Neural progenitor cell (in vitro differentiated cells): Measurements from ENCODE around the gene ANO2. TPM values are rescaled to one million over a fixed set of nuclear protein-coding genes. Genes with fewer than 3 reads are reported as not detected.

Source experiments
- DNase-seq: peaks from one replicate; pipeline ENCODE4 v3.0.0-alpha.2; 2016; ENCODE audit warnings: low spot score
- H2AFZ ChIP-seq: fragments of 200-600 bp; sonication (generic); replicated peaks from 2 replicates; pipeline ENCODE4 v1.6.1; 2016; ENCODE audit warnings: antibody characterized with exemption
- H3F3A ChIP-seq: fragments of 200-600 bp; sonication (generic); 2 replicates; pipeline ENCODE4 v1.6.1; 2016; ENCODE audit warnings: antibody characterized with exemption, low read depth
- H3K27ac ChIP-seq: fragments of 200-600 bp; sonication (generic); 2 replicates; pipeline ENCODE4 v1.5.1; 2016; ENCODE audit warnings: mild to moderate bottlenecking
- H3K27me3 ChIP-seq: fragments of 200-600 bp; sonication (generic); 2 replicates; pipeline ENCODE4 v1.6.1; 2016; ENCODE audit warnings: mild to moderate bottlenecking, moderate library complexity
- H3K36me3 ChIP-seq: fragments of 200-600 bp; sonication (generic); 2 replicates; pipeline ENCODE4 v1.5.1; 2016
- H3K4me1 ChIP-seq: fragments of 200-600 bp; sonication (generic); 2 replicates; pipeline ENCODE4 v1.6.1; 2016; ENCODE audit warnings: mixed run types
- H3K4me2 ChIP-seq: fragments of 200-600 bp; sonication (generic); 2 replicates; pipeline ENCODE4 v1.6.1; 2016
- H3K4me3 ChIP-seq: fragments of 200-600 bp; sonication (generic); 2 replicates; pipeline ENCODE4 v1.5.1; 2016
- H3K79me2 ChIP-seq: fragments of 200-600 bp; sonication (generic); 2 replicates; pipeline ENCODE4 v1.6.1; 2016; ENCODE audit warnings: low read depth
- H3K9ac ChIP-seq: fragments of 200-600 bp; sonication (generic); 2 replicates; pipeline ENCODE4 v1.6.1; 2016
- H3K9me3 ChIP-seq: fragments of 200-600 bp; sonication (generic); 2 replicates; pipeline ENCODE4 v1.5.1; 2016; ENCODE audit warnings: low read depth
- H4K20me1 ChIP-seq: fragments of 200-600 bp; sonication (generic); 2 replicates; pipeline ENCODE4 v1.6.1; 2016; ENCODE audit warnings: low read depth
- H3K27ac Mint-ChIP-seq: 3 replicates; pipeline ENCODE4 v1.8.0; 2021; ENCODE audit warnings: mixed read lengths
- H3K27me3 Mint-ChIP-seq: 2 replicates; pipeline ENCODE4 v1.8.0; 2022; ENCODE audit warnings: low read depth, mild to moderate bottlenecking, inconsistent platforms, moderate library complexity, mixed read lengths; ENCODE audit not compliant: insufficient read depth
- H3K36me3 Mint-ChIP-seq: 3 replicates; pipeline ENCODE4 v1.8.0; 2021; ENCODE audit warnings: mixed read lengths
- H3K4me1 Mint-ChIP-seq: 3 replicates; pipeline ENCODE4 v1.8.0; 2021; ENCODE audit warnings: mixed read lengths
- H3K4me3 Mint-ChIP-seq: 3 replicates; pipeline ENCODE4 v1.8.0; 2021; ENCODE audit warnings: mild to moderate bottlenecking, moderate library complexity, mixed read lengths
- H3K9me3 Mint-ChIP-seq: 3 replicates; pipeline ENCODE4 v1.8.0; 2020; ENCODE audit warnings: mixed read lengths
- CTCF ChIP-seq: fragments of 200-600 bp; sonication (generic); IDR thresholded peaks from 2 replicates; pipeline ENCODE4 v1.5.1; 2017; ENCODE audit warnings: antibody characterized with exemption, mild to moderate bottlenecking
- EZH2 ChIP-seq: fragments of 200-600 bp; sonication (generic); IDR thresholded peaks from 2 replicates; pipeline ENCODE4 v1.6.1; 2017; ENCODE audit warnings: antibody characterized with exemption, mild to moderate bottlenecking, moderate library complexity
- EZH2phosphoT487 ChIP-seq: fragments of 200-600 bp; sonication (generic); IDR thresholded peaks from 2 replicates; pipeline ENCODE4 v1.6.1; 2017; ENCODE audit warnings: antibody characterized with exemption
- total RNA-seq: library from RNA; depleted of rRNA; stranded (reverse); fragments of >200 nt; gene quantifications from 2 replicates; pipeline ENCODE4 v1.2.3, GENCODE V29; 2015; ENCODE audit warnings: low replicate concordance

The ANO2 gene
- total RNA-seq, 1 donor from 2014 or later = 4.8 TPM

- H3K9ac ChIP-seq = no peak overlapping the region
- Mint-ChIP-seq H3K36me3 (no peaks in the 10 kb centered on the region), H3K9me3 (no peaks in the 10 kb centered on the region), H3K4me1 (no peaks in the 10 kb centered on the region), H3K27ac (no peak overlapping the region), H3K4me3 (no peak overlapping the region), H3K27me3 (peaks cover 7% of the 10 kb centered on the region)
- TF ChIP-seq EZH2 = no peak
- no peak for TF ChIP-seq EZH2phosphoT487
- TF ChIP-seq CTCF = no peak
- no peak overlapping the region for H2AFZ ChIP-seq
- H3K79me2 ChIP-seq = no peaks in the 10 kb centered on the region
- H3K36me3 ChIP-seq = no peaks in the 10 kb centered on the region
- H3K9me3 ChIP-seq = no peaks in the 10 kb centered on the region
- H3K4me2 ChIP-seq = no peak overlapping the region
- H3K4me3 ChIP-seq = no peak overlapping the region
- peaks cover 8% of the 10 kb centered on the region for H3K4me1 ChIP-seq
- no peaks in the 10 kb centered on the region for H3K27me3 ChIP-seq
- no peaks in the 10 kb centered on the region for H3F3A ChIP-seq
- H4K20me1 ChIP-seq = no peaks in the 10 kb centered on the region
- no peak overlapping the region for H3K27ac ChIP-seq
- DNase-seq = no peak
Observed at GRCh38 chr12:5525783-5526367, 419.2 kb downstream of the ANO2 start.

GRCh38 chr12:5524769-5525436, 420.2 kb downstream of the ANO2 start:
- Histone ChIP-seq H3K9ac (no peak overlapping the region), H3K9me3 (no peaks in the 10 kb centered on the region), H3K4me3 (no peak overlapping the region), H3K4me1 (no peaks in the 10 kb centered on the region), H3F3A (no peaks in the 10 kb centered on the region), H4K20me1 (no peaks in the 10 kb centered on the region), H3K4me2 (no peak overlapping the region), H3K27me3 (no peaks in the 10 kb centered on the region), H2AFZ (no peak overlapping the region), H3K27ac (no peak overlapping the region), H3K79me2 (no peaks in the 10 kb centered on the region), H3K36me3 (no peaks in the 10 kb centered on the region)
- TF ChIP-seq CTCF = no peak
- no peak for TF ChIP-seq EZH2phosphoT487
- no peak for TF ChIP-seq EZH2
- Mint-ChIP-seq H3K27me3 (peaks cover 11% of the 10 kb centered on the region), H3K4me1 (no peaks in the 10 kb centered on the region), H3K4me3 (no peak overlapping the region), H3K9me3 (no peaks in the 10 kb centered on the region), H3K27ac (no peak overlapping the region), H3K36me3 (no peaks in the 10 kb centered on the region)
- DNase-seq = no peak

GRCh38 chr12:5524116-5524768, 420.8 kb downstream of the ANO2 start:
- no peak for TF ChIP-seq EZH2phosphoT487
- no peak for TF ChIP-seq EZH2
- no peak for TF ChIP-seq CTCF
- Mint-ChIP-seq H3K4me3 (no peak overlapping the region), H3K27ac (no peak overlapping the region), H3K36me3 (no peaks in the 10 kb centered on the region), H3K9me3 (no peaks in the 10 kb centered on the region), H3K4me1 (peaks cover 2% of the 10 kb centered on the region), H3K27me3 (peaks cover 11% of the 10 kb centered on the region)
- Histone ChIP-seq H3K27ac (no peak overlapping the region), H3K4me1 (no peaks in the 10 kb centered on the region), H3K36me3 (no peaks in the 10 kb centered on the region), H3K9me3 (no peaks in the 10 kb centered on the region), H3F3A (no peaks in the 10 kb centered on the region), H4K20me1 (no peaks in the 10 kb centered on the region), H3K27me3 (no peaks in the 10 kb centered on the region), H3K4me3 (no peak overlapping the region), H3K79me2 (no peaks in the 10 kb centered on the region), H2AFZ (no peak overlapping the region), H3K9ac (no peak overlapping the region), H3K4me2 (no peak overlapping the region)
- no peak for DNase-seq
